ENCODE results near the gene SYK.

The SYK gene

GRCh38 chr9:90826326-90827020 lies 24.9 kb downstream of the SYK start:
- no peak for DNase-seq

DNA sequence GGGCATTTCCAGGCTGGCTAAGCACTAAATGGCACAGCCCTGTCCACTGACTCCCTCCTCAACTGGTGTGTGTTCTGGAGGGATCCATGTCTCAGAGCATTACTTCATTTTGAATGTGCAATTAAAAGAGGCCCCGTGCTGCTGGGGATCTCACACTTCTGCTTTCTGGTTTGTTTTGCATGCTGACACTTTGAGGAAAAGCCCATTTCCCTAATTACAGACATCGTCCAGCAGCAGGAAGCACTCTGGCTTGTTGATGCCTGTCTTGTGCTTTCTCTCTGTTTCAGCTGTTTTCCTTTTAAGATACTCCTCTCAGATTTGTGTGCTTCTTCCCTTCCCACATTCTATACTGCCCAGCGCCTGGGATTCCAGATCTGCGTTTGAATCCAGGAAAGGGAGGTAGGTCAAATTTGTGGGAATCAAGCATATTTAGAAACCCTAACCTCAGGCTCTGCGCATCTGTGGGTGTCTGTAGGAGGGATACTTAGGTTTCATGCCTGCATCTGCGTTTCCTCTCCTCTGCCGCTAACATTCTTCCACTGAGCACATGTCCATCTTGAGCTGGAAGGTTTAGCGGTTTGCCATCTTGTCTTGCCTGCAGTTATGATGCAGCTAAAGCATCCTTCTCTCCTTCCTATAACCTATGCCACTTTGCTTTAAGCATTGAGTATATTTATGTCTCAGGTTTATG lies 25.7 kb downstream of the SYK start:
- DNase-seq, result peak in 1 of 2 donors; percentile 86

DNA sequence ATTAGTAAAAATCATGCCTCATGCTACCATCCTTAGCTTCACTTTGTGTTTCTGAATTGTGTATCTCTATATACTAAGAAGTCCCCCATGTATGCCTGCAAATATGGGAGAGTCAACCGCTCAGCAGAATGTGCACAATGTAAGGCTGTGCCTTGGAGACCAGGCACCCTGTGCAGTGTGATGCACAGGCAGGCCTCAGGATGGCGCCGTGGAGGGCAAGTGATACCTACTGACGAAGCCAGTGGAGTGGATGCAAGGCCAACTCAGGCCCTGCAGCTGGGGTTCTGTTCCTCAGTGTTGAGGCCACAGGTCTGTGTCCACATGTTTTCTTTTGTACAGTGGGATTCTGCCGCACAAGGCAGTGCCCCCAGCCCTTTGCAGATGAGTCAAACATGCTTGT lies 28.4 kb downstream of the SYK start:
- DNase-seq, result no peak

GRCh38 chr9:90830977-90831376 lies 29.4 kb downstream of the SYK start:
- DNase-seq, result no peak

DNA sequence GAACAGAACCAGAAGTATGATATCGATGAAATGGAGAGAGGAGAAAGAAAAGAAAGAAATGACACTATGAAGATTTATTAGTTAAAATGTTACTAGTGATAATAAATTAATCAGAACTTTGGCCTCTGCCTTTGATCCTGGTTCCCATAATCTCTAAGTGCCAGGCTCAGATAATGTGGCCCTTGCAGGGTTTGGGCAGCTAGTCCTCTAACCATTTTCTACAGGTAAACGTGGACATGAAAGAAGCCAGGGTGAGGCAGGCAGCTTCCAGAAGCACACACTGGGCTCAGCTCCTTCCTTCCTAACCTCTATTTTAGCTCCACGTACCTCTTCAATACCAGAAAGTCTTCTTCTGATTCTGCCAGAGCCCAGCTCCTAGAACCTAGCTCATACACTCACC lies 30.6 kb downstream of the SYK start:
- DNase-seq, result no peak

DNA sequence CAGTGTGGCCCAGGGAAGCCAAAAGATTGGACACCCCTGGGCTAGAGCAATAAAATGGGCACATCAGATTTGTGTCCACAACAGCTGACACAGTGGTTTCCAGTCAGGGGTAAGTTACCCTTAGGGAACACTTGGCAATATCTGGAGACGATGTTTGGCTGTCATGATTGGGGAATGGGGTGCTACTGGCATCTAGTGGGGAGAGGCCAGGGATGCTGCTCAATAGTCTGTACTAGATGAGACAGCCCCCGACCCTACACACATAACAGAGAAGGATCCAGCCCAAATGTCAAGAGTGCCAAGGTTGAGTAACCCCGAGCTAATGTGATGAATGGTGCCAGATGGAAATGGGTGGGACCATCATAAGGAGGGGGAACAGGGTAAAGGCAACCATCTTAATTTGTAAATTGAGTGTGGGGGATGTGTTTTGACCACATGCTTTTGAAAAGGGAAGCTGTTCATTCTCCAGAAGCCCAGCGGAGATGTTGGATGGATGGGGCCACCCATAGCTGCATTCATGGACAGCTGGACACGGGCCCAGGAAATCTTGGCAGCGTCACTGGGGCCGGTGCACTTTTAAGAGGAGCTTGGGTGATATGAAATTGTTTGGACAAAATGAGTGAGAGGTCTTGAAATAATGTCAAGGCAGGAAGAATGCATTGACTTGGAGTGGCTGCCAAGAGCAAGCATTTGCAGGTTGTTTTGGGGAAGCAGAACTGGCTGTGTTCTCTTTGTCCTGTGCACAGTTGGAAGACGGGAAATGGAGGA lies 33.4 kb downstream of the SYK start:
- no peak for DNase-seq

DNA sequence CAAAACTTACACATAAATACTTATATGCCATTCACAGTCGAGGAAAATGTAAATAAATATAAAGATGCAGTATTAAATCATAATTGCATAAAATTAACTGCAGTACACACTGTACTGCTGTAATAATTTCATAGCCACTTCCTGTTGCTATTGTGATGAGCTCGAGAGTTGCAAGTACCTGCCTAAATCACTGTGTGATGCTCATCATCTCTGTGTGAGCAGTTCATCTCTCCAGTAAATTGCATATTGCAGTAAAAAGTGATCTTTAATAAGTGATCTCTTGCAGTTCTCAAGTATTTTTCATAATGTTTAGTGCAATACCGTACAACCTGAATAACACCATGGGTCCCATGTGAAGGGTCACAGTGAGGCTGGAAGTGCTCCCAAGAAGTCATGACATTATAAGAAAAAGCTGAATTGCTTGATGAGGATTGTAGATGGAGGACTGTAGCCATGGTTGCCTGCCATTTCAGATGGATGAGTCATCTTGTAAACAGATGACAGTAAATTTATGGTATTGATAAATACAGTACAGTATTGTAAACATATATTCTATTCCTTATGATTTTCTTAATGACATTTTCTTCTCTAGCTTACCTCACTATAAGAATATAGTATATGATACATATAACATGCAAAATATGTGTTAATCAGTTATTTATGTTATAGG lies 34.9 kb downstream of the SYK start:
- DNase-seq, result no peak

- no peak for DNase-seq
Measured at GRCh38 chr9:90838098-90838497, 36.5 kb downstream of the SYK start.

DNA sequence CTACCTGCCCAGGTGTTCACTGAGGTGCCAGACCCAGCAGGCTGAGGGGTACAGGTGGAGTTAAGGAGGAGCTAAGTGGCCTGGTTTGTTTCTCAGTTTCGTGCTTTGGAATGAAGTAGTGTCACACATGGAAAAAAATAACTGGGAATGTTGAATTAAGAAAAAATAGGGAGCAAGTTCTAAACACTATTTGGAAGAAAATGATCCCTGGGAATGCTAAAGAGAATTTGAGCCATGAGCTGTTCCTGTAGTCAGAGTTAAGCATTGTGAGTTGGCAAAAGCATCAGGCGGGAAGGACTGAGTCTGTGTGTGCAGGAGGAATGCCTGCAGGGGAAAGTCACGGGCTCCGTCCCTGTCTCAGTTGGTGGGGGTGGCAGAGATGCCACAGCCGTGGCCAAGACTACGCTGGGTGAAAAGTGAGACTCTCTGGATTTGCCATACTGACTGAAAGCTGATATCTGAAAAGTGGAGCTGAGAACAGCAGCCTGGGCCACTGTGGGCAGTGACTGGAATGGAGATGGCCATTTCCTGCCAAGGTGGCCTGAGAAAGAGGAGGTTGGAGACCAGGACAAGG lies 37.0 kb downstream of the SYK start:
- no peak for DNase-seq

- DNase-seq, result no peak
Measured at GRCh38 chr9:90839183-90839728, 37.6 kb downstream of the SYK start.

- peak in 1 of 2 donors; percentile 46 for DNase-seq
Measured at GRCh38 chr9:90840696-90841095, 39.1 kb downstream of the SYK start.

DNA sequence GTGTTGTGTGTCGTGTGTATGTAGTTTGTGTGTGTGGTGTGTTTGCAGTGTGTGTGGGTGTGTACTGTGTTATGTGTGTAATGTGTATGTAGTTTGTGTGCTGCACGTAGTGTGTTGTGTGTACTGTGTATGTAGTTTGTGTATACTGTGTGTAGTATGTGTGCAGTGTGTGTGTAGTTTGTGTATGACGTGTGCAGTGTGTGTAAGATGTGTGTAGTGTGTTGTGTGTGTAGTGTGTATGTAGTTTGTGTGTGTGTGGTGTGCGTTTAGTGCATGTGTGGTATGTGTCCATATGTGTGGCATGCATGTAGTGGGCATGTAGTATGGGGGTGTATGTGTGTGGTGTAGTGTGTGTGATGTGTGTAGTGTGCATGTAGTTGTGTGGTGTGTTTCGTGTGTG lies 39.6 kb downstream of the SYK start:
- DNase-seq, result no peak

DNA sequence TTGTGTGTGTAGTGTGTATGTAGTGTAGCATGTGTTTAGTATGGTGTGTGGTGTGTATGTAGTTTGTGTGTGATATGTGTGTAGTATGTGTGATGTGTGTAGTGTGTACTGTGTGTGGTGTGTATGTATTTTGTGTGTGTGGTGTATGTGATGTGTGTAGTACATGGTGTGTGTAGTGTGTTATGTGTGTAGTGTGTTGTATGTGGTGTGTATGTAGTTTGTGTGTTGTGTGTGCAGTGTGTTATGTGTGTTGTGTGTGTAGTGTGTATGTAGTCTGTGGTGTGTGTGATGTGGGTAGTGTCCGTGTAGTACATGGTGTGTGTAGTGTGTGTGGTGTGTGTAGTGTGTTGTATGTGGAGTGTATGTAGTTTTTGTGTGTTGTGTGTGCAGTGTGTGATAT lies 40.0 kb downstream of the SYK start:
- no peak for DNase-seq

- no peak for DNase-seq
Measured at GRCh38 chr9:90842176-90842777, 40.7 kb downstream of the SYK start.

- no peak for DNase-seq
Measured at GRCh38 chr9:90842996-90843395, 41.4 kb downstream of the SYK start.

DNA sequence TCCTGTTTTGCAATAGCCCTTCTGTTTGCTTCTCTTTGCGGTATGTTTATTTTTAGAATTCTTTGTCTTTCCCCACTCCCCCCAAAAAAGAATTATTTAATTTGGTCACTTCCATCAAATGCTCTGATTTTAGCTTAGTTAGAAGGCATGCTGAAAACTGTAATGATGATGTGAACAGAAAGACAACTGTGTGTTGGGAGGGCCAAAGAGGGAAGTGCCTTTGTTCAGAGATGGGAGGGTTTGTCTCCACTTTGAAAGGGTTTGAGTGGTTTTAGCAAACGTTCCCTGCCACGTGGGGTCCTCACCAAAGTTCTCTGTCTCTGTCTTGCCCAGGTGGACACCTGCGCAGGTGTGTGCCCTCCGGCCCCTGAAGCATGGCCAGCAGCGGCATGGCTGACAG lies 41.9 kb downstream of the SYK start:
- no peak for DNase-seq

- no peak for DNase-seq
Measured at GRCh38 chr9:90844326-90844725, 42.7 kb downstream of the SYK start.

DNA sequence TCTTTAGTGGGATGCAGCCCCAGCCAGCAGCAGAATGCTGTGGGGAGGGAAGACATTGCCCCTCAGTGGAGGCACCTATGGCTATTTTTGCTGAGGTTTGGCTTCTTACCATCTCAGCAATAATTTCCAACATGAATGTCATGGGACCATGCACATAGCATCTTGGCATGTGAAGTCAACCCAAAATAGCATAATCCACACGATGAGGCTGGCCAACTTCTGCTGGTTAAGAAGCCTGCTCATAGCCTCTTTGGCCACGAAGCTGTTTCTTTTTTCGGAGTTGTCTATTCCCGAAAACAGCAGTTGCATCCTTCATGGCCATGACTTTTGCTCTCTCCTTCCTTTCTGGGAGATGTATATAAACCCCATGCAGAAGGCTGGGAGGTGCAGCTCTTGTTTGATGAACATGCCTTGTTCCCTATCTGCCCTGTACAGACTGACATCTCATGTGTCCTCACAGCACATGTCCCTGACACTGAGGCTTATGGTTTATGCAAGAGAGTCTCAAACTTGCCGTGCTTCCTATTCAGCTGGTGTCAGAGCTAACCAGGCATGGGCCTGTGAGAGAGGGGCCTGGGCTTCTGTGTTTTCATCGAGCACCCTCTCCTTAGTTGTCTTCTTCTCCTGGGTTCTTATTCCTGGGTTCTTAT lies 45.3 kb downstream of the SYK start:
- no peak for DNase-seq

DNA sequence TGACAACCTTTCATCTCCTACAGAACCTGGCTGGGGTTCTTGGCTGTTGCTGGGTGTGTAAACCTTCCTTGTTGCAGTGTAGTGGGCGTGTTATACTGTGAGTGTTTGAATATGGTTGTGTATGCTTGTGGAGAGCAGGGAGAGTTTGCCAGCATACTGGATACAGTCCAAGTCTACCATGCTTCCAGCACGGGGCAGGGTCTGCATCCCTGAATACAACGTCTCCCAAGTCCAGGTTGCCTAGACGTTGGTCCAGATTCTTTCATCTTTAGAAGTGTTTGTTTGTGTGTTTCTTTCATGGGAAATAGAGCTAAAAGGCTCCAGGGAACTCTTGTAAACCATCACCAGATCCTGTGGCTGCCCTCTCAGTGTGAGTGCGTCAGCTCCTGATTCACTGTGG lies 46.4 kb downstream of the SYK start:
- DNase-seq, result no peak

- DNase-seq, result no peak
Measured at GRCh38 chr9:90848866-90849265, 47.2 kb downstream of the SYK start.

DNA sequence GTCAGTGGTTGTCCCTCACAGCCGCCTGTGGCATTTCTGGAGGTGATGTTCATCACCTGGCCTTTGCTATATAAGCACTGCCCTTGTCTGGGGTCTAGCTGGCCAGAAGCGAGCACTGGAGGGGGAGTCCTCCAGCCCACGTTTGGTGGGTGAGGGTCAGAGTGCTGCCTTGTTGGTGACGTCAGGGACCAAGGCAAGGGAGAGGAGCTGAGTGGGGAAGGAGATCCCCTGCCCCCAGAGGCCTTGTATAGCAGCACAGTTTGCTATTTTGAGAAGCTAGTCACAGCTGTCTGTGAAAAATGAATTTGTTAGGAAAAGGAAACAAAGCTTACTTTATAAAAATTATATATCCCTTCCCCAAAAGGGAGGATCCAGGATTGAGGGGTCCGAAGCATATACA lies 49.8 kb downstream of the SYK start:
- DNase-seq, result no peak

DNA sequence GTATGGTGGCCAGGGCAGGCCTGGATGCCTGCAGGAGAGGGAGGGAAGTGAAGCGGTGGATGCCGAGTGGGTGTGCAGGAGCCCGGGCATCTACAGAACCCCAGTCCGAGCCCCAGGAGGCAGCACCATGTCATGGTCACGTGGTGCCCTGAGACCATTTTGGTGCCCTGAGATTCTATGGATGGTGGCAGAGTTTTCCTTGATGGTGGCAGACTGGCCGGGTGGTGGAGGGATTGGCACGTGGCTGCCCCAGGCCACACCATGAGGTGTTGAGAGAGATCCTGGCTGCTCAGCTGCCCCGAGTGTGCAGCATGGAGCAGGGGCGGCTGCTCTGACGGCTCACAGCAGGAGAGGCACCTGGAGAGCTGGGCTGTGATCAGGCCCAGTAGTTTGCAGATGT lies 52.3 kb downstream of the SYK start:
- no peak for DNase-seq

Measured in bone marrow (tissue), 2 donors.